Measurements from ENCODE around the gene MEI1. TPM values are rescaled to one million over a fixed set of nuclear protein-coding genes. Genes with fewer than 3 reads are reported as not detected.

MEI1 gene
- total and polyA plus RNA-seq, 9 of the 15 experiments (the other 6 are each of a cell fraction or from before 2014, with no cell fraction given) = 0.08 to 0.68 (median 0.18) TPM; not detected in 2

DNA sequence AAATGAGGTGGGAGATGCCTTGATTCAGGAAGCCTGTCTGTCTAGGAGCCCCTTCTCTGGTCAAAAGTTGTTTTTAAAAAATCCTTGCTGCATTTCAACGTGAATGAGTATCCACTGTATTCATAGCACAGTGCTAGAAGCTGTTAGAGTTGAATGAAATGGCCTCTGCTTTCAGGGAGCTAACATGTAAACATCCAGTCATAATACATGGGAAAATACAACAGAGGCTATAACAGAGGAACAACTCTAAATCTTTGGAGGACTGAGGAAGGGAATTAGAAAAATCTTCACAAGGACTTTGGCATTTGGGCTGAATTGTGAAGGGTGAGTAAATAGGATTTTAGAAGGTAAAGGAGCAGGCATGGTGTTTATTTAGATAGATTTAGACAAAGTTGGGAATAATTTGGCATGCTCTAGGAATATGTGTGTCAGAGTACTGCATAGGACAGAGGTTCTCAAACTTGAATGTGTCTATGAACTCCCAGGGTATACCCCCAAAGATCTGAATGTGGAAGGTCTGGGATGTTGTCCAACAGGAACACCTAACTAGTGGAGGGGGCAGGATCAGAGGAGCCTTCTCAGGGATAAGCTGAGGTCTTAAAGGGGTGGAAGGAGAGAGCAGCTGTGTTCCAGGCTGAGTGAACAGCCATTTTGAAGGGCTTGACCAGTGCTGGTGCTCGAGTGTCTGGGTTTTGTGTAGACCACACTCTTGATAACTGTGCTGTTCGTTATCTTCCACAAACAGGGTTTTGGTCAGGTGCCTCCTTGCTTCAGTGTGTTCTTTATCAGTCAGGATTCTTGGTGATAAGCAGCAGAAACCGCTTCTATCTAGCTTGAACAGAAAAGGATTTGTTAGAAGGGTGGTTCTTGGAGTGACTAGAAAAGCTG is 146.3 kb downstream of the MEI1 start (continued):
- TF ChIP-seq, protein P1, sequence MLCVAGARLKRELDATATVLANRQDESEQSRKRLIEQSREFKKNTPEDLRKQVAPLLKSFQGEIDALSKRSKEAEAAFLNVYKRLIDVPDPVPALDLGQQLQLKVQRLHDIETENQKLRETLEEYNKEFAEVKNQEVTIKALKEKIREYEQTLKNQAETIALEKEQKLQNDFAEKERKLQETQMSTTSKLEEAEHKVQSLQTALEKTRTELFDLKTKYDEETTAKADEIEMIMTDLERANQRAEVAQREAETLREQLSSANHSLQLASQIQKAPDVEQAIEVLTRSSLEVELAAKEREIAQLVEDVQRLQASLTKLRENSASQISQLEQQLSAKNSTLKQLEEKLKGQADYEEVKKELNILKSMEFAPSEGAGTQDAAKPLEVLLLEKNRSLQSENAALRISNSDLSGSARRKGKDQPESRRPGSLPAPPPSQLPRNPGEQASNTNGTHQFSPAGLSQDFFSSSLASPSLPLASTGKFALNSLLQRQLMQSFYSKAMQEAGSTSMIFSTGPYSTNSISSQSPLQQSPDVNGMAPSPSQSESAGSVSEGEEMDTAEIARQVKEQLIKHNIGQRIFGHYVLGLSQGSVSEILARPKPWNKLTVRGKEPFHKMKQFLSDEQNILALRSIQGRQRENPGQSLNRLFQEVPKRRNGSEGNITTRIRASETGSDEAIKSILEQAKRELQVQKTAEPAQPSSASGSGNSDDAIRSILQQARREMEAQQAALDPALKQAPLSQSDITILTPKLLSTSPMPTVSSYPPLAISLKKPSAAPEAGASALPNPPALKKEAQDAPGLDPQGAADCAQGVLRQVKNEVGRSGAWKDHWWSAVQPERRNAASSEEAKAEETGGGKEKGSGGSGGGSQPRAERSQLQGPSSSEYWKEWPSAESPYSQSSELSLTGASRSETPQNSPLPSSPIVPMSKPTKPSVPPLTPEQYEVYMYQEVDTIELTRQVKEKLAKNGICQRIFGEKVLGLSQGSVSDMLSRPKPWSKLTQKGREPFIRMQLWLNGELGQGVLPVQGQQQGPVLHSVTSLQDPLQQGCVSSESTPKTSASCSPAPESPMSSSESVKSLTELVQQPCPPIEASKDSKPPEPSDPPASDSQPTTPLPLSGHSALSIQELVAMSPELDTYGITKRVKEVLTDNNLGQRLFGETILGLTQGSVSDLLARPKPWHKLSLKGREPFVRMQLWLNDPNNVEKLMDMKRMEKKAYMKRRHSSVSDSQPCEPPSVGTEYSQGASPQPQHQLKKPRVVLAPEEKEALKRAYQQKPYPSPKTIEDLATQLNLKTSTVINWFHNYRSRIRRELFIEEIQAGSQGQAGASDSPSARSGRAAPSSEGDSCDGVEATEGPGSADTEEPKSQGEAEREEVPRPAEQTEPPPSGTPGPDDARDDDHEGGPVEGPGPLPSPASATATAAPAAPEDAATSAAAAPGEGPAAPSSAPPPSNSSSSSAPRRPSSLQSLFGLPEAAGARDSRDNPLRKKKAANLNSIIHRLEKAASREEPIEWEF (CRISPR knock-in tag; IDR thresholded peaks at IDR 0.05) = no peak
- TF ChIP-seq ZNF217 (CRISPR knock-in tag; IDR thresholded peaks at IDR 0.05) (no peak), ZNF134 (CRISPR knock-in tag; conservative IDR thresholded peaks at IDR 0.05) (no peak), ZFP30 (CRISPR knock-in tag; IDR thresholded peaks at IDR 0.05; ENCODE audit: borderline replicate concordance) (no peak), BACH1 (tag; IDR thresholded peaks at IDR 0.05) (0 out of 2 replicates have a peak, but pooled peaks have one; percentile 34), BRD9 (IDR thresholded peaks at IDR 0.05; ENCODE audit: low read depth, partially characterized antibody) (no peak), ZBTB7A (IDR thresholded peaks at IDR 0.05; ENCODE audit: borderline replicate concordance, control insufficient read depth, low read depth, low read length) (no peak), RBM39 (optimal IDR thresholded peaks at IDR 0.05; ENCODE audit: low read depth, low read length) (no peak), HDAC1 (IDR thresholded peaks at IDR 0.05) (peak in 1 of 2 experiments; percentile 95; a peak in 3 of 4 replicates), CXXC5 (CRISPR knock-in tag; IDR thresholded peaks at IDR 0.05) (peak; percentile 78), ZNF12 (CRISPR knock-in tag; IDR thresholded peaks at IDR 0.05) (no peak), ZNF274 (IDR thresholded peaks at IDR 0.05; ENCODE audit: borderline replicate concordance, low read depth, low read length) (no peak), ZC3H8 (IDR thresholded peaks at IDR 0.05) (no peak), SNIP1 (IDR thresholded peaks at IDR 0.05; ENCODE audit: low read depth) (no peak), IRF2 (CRISPR knock-in tag; IDR thresholded peaks at IDR 0.05) (no peak)
- TF ChIP-seq, protein P2, sequence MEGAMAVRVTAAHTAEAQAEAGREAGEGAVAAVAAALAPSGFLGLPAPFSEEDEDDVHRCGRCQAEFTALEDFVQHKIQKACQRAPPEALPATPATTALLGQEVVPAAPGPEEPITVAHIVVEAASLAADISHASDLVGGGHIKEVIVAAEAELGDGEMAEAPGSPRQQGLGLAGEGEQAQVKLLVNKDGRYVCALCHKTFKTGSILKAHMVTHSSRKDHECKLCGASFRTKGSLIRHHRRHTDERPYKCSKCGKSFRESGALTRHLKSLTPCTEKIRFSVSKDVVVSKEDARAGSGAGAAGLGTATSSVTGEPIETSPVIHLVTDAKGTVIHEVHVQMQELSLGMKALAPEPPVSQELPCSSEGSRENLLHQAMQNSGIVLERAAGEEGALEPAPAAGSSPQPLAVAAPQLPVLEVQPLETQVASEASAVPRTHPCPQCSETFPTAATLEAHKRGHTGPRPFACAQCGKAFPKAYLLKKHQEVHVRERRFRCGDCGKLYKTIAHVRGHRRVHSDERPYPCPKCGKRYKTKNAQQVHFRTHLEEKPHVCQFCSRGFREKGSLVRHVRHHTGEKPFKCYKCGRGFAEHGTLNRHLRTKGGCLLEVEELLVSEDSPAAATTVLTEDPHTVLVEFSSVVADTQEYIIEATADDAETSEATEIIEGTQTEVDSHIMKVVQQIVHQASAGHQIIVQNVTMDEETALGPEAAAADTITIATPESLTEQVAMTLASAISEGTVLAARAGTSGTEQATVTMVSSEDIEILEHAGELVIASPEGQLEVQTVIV (CRISPR knock-in tag; IDR thresholded peaks at IDR 0.05; ENCODE audit: borderline replicate concordance) = no peak

Measured in K562 (cell line).